Stimulated activated CD4-positive, alpha-beta T cell treated with anti-CD3 and anti-CD28 coated beads, Interleukin-4, amount 100 ng/mL, for 4 hours (primary cell): ENCODE measurements around the gene TYSND1.
"Not testable (repeated sequence)": the region's sequence is repeated elsewhere in the genome, so short reads cannot be mapped to it uniquely, and the experiment has no call there.

ENCODE experiments used
- DNase-seq, 2 experiments: peaks; one replicate each; pipeline ENCODE4 v3.0.0-alpha.2; 2020

The TYSND1 gene

GRCh38 chr10:70106958-70107791 is 39.3 kb downstream of the TYSND1 start:
- DNase-seq = no peak

DNA sequence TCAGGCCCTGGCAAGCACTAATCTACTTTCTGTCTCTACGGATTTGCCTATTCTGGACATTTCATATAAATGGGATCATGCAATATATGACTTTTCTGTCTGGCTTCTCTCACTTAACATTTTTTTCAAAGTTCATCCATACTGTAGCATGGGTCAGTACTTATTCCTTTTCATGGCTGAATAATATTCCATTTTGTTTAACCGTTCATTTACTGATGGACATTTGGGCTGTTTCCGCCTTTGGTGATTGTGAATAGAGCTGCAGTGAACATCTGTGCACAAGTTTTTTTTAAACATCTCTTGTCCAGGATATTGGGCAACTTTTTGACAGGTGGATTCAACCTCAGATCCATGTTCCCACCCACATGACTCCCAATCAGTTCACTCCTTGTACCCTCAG is 44.8 kb downstream of the TYSND1 start:
- DNase-seq = no peak

DNA sequence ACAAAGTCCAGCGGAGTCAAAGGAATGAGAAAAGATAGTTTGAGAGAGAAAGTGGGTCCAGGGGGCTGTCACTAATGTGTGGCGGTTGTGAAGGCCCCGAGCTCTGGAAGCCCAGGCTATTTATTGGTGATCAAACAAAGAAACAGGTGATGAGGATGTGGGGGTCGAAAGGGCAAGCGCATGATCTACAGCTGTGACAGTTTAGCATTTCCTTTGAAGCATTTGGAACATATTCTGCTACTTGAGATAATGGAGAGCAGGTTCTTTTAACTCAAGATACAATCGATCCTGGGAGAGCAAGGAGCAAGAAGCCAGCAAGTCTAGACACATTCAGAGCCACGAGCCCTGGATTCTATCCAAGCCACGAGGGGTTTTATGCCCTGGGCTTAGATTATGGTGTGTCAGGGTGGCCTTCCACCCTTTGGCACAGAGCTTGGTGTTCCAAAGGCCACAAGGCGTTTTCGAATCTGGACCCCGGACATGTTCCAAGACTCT is 45.4 kb downstream of the TYSND1 start:
- DNase-seq = not testable (repeated sequence)

DNA sequence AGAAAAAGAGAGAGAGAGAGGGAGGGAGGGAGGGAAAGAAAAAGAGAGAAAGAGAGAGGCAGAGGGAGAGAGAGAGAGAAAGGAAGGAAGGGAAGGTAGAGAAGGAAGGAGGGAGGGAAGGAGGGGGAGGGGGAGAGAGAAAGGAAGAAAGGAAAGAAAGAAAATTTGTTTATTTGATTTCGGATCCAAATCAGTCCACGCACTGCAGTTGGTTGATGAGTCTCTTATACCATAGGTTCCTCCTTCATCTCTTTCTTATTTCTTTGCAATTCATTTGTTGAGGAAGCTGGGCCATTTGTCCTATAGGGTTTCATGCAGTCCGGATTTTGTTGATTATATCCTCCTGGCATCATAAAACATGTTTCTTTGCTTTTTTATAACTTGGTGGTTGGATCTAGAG is 48.2 kb downstream of the TYSND1 start:
- DNase-seq = no peak

- DNase-seq = no peak
These were observed 49.0 kb downstream of the TYSND1 start for GRCh38 chr10:70097459-70097858.

GRCh38 chr10:70096705-70097420 is 49.6 kb downstream of the TYSND1 start:
- DNase-seq = no peak

DNA sequence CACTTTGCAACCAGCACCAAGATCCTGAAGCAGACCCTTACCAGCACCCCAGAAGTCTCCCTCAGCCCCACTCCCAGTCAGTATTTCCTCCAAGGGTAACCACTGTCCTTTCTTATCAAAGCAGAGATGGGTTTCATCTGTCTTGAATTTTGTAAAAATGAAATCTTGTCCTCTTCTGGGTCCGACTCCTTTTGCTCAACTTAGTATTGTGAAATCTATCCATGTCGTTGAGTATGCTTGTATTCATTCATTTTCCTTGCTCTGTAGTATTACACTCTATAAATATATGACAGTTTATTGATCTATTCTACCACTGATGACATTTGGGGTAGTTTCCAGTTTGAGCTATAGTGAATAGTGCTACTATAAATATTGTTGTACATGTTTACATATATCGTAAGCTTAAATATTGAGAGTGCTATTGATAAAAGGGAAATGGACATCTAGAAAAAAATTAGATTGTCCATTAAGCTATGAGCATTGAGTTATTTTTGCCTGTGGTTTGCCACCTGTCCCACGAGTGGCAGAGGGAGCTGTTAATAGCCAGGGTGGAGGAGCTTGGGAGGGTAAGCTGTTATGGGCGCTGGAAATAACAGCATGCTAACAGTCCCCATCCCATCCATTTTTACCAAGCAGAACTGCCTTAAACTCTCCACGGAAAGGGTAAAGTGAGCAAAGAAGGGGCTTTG is 50.3 kb downstream of the TYSND1 start:
- no peak for DNase-seq

GRCh38 chr10:70094250-70094649 is 52.2 kb downstream of the TYSND1 start:
- DNase-seq = no peak

GRCh38 chr10:70093335-70093944 is 53.1 kb downstream of the TYSND1 start:
- DNase-seq = no peak

GRCh38 chr10:70092389-70092718 is 54.1 kb downstream of the TYSND1 start:
- no peak for DNase-seq

GRCh38 chr10:70090951-70091350 is 55.5 kb downstream of the TYSND1 start:
- DNase-seq = no peak

- DNase-seq = no peak
These were observed 56.5 kb downstream of the TYSND1 start for GRCh38 chr10:70090013-70090412.

GRCh38 chr10:70088308-70088698 is 58.2 kb downstream of the TYSND1 start:
- DNase-seq = no peak
